NCI-H1436 (cell line): ENCODE results near the gene INHA.
A peak's percentile ranks its signal among the peaks of the same experiment; 100 is the strongest.

Experiments used
- DNase-seq: peaks from one replicate; lab custom pipeline; 2025; lab: John Stamatoyannopoulos, UW

Gene INHA

GRCh38 chr2:219559156-219559915 is 12.8 kb upstream of the INHA start:
- no peak for DNase-seq

- no peak for DNase-seq
Observed at GRCh38 chr2:219560037-219560892, 11.8 kb upstream of the INHA start.

DNA sequence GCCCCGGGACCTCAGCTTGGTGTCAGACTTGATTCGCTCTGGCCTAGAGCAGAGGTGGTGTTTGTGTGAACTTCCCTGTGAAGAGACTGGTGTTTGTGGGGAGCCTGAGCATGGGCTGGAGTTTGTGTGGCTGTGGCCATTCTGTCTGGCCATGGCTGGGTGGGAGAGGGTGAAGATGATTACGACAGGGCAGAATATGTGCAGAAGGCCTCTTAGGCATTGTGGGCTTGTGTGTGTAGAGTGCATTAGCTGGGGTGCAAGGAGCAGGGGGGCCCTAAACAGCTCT is 11.3 kb upstream of the INHA start:
- no peak for DNase-seq

DNA sequence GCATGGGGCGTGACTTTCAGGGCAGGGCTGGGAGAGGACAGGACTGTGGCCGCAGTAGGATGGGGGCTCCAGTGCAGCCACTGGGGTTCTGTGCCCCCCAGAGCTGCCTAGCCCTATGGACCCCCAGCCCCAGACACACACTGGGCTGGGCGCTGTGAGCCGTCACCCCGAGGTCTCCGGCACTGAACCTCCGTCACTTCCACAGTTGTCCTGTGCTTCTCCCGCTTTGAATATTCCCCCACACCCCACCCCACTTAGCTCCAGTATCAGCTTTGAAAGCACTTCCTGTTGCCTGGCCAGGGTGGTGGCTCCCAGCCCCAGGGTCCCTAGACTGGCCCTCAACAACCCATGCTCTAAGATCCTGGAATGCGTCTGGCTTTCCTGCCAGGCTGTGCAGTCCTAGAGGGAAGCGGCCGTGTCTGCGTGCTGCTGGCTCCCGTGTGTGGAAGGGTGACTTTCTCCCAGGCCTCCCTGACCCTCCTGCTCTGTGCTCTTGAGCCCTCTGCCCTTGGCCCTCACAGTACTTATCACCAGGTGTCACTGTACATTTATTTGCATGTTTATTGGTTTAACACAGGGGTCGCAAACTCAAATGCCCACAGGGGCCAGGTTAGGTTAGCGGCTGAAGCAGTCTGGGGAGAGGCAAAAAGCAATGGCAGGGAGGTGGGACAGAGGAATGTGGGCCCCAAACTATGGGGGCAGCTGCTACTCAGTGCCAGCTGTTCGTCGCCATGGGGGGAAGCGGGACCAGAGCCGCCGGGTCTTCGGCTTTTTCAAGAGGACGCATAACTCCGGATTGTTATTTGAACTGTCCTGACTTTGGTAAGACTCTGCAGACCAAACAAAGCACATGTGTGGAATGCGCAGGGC is 10.7 kb upstream of the INHA start:
- no peak for DNase-seq

DNA sequence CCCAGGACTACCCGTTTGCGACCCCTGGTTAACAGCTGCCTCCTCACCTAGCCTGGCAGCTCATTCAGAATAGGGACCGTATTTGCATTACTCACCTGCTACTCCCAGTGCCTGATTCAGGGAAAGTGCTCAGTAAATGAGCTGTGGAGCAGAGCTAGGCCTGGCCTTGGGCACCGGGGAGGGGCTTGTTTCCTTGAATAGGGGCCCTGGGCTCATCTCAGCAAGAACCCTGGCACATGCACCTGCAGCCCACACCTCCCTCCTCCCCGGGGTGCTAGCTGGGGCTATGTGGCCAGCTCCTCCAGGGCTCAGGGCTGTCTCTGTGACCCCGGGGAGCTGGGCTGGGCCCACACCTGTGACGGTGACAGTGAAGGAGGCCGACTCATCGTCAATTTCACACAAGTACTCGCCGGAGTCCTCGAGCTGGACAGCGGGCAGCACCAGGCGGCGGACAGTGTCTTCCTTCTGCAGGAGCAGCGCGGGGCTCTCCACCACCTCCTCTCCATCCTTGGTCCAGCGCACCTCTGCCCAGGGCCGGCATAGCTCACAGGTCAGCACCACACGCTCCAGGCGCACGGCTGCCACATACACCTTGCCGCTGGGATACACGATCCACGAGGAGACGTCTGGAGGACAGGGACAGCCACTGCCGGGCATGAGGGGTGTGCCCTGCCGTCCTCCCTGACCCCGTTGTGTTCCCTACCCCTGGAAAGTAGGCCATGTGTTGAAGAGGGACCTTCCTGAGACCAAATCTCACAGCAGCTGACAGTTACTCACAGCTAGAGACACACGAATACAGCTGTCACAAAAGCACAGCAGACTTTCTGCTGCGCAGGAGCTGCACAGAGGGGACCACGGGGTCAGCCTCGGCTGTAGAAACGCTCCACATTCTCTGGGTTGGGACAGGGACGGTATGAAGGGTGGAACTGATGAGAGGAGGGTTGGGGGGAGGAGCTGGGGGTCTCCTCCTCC is 9.8 kb upstream of the INHA start:
- DNase-seq = no peak

DNA sequence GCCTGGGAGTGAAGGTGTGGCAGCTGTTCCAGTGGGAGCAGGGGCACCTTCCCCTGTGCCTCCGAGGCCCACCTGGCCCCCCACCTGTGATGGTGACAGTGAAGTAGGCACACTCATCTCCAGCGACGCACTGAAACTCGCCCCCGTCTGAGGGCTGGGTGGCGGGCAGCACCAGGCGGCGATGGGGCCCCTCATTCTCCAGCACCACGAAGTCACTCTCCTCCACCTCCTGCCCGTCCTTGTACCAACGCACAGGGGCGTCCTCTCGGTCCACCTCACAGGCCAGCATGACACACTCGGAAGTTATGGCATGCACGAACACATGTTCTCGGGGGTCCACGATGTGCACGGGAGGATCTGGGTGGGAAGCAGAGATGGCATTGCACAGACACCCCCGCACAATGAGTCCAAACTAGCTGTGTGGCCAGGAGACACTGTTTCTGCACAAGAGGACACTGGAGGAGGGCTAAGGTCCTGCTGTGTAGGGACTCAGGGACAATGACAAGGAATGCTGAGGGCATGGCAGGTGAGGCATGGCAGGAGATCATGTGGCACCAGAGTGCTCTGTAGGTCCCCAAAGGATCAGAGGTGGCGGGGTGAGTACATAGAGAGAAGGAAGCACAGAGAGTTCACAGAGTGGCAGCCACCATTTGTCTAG is 8.7 kb upstream of the INHA start:
- DNase-seq = no peak

DNA sequence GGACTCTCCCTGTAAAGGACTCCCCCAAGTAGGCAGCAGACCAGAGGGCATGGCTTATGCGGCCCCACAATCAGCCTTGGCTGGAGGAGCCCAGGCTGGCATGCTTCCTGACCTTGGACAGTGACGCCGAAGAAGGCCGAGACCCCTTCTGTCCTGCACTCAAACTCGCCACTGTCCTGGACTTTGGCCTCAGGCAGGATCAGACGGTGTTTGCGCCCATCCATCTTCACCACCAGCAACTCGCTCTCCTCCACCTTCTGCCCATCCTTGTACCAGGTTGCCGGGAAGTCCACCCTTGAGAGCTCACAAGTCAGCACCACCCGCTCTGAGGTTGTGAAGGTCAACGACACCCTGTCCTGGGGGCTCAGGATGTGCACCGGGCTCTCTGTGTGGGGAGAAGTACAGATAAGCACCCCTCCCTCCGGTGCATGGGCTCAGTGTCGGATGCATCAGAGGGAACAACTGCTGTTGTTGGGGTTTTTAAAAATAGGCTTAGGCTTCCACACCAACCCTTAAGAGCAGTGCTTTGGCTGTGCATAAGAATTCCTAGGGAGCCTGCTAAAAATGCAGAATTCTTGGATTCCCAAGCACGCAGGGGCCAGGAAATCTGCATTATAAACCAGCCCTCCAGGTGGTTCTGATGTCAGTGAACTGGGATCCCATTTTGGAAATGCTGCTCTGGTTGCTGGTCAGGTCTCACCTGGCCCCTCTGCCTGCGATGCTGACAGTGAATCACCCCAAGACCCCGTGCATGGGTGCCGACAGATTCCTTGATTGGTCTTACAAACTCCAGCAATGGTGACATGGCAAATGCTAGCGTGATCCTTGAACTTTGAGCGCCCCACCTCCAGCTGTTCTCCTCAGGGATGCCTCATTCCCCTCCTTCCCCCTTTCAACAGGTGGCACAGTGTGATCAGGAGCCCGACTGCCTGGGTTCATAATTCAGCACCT is 6.7 kb upstream of the INHA start:
- no peak for DNase-seq

DNA sequence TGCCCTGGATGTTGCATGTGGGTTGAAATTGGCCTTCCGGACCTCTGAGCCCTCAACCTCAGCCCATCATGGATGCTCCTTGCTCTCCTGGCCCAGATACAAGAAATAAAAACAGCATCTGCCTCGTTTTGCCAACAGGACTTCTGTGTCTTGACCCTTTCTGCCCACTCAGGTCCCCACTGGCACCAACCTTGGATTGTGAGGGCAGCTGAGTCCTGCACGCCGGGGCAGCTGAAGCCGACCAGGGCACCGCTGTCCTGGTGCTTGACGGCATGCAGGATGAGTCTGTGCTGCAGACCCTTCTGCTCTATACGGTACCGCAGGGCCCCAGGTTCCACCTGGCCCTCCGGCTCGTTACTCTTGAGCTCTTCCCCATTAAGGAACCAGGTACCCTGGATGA is 5.5 kb upstream of the INHA start:
- no peak for DNase-seq

GRCh38 chr2:219567131-219567530 is 5.0 kb upstream of the INHA start:
- no peak for DNase-seq

DNA sequence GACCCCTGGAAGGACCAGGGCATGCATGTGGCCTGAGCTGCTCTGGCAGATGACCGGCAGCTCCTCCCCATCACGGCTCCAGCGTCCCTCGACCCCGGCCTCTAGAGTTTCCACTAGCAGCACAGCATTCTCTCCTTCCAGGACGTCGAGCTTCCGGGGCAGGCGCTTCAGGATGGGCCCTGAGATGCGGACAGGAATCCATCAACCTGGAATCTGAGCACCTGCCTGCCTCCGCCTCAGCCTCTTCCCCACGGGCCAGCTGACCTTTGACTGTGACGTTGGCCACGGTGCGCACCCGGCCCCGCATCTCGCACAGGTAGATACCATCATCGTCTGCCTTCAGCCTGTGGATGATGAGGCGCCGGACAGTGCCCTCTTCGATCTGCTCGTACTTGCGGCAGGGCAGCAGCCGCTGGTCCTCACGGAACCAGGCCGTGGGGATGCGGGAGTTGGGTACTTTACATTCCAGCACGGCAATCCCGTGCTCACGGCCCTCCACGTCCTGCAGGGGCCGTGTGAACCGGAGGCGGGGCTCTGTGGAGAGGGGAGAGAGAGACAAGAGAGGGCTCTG is 4.2 kb upstream of the INHA start:
- no peak for DNase-seq

GRCh38 chr2:219569041-219569440 is 3.1 kb upstream of the INHA start:
- no peak for DNase-seq

GRCh38 chr2:219569635-219570034 is 2.5 kb upstream of the INHA start:
- DNase-seq = no peak

- no peak for DNase-seq
Observed at GRCh38 chr2:219570194-219570923, 1.8 kb upstream of the INHA start.

DNA sequence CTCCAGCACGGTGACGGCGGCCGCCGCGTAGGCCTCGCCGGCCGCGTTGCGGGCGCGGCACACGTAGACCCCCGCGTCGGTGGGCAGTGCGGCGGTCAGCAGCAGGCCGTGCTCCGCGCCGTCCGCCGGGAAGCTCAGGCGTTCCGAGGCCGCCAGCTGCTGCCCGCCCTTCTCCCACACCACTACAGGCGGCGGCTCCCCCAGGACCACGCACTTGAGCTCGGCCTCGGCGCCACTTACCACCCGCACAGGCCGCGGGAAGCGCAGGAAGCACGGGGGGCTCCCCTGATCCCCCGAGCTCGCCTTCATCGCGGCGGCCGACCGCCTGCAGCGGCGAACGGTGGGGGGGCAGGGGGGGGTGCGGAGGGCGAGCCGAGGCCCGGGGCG is 1.2 kb upstream of the INHA start:
- no peak for DNase-seq

DNA sequence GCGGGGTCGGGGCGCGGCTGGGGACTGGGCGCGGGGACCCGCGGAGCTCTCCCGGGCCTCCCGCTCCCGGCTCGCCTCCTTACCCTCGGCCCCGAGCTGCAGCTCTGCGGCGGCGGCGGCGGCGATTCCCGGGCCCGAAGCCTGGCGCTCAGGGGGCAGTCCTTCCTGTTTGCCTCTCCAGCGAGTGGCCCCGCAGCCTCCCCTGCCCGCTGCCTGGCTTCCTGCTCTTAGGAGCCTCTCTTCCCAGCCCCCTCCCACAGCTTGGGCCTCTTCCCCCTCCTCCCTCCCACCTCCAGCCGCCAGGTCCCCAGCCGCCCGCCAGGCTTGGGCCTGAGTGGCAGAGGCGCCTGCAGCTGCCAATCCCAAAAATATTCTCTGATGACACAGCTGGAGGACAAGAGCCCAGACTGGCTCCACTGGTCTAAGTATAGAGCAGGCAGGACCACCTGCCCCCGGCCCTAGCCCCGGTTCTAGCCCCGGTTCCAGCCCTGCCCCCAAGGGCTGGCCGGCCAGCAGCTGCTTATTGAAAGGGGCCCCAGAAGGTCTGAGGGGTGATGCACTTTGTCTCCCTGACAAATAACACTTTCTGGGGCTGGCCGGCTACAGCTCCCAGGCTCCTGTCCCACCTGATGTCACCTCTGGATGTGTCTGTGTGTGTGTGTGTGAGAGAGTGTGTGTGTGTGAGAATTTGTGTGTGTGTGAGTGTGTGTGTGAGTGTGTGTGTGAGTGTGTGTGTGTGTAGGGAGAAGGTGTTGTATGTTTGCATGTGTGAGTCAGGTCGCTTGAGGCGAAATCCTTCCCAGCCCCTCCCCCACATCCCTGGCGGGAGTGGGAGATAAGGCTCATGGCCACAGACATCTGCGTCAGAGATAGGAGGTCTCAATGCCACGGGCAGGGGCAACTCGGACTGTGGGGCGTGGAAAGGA is 536 bp upstream of the INHA start, which contains the start of gene OBSL1:
Gene OBSL1, minus strand, starts transcription at position 229 of the 926 bp plus-strand sequence. CDS start 307 bp downstream, outside the sequence.
- DNase-seq = peak; percentile 71

DNA sequence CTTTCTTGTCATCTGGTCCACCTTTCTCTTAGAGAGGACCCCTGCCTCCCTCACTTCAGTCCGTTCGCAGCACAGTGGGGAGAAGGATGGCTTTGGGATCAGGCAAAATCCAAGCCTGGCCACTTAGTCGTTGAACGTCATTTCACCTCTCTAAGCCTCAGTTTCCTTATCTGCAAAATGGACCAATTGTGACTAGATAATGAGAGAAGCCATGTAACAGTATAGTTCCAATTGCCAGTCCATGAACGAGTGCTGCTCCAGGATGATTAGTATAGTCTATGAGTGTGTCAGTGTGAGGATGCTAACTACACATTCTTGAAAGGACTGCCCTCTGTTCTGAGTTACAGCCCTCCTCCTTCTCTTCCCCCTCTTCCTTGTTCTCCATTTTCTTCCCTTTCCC is 1.1 kb downstream of the INHA start:
- no peak for DNase-seq

- DNase-seq = no peak
Observed at GRCh38 chr2:219574484-219575311, 2.6 kb downstream of the INHA start.
